GM23338 (cell line): ENCODE results near the gene ZNF581. TPM values are rescaled to one million over a fixed set of nuclear protein-coding genes. Genes with fewer than 3 reads are reported as not detected.

Experiments
- ATAC-seq: fragments of 200-7000 bp; cut with Tn5 transposase; 3 replicates; pipeline ENCODE4 v1.9.1; 2020
- DNase-seq: peaks from one replicate; pipeline ENCODE4 v3.0.0-alpha.2; 2015; ENCODE audit warnings: low spot score
- H2AFZ ChIP-seq: fragments of 200-600 bp; sonication (generic); 2 replicates; pipeline ENCODE4 v1.8.0; 2016; ENCODE audit warnings: antibody characterized with exemption, mild to moderate bottlenecking, moderate library complexity
- H3F3A ChIP-seq: fragments of 200-600 bp; sonication (generic); replicated peaks from 2 replicates; pipeline ENCODE4 v1.8.0; 2017; ENCODE audit warnings: antibody characterized with exemption, mixed run types, low read depth
- H3K27ac ChIP-seq: fragments of 200-600 bp; sonication (generic); 2 replicates; pipeline ENCODE4 v1.6.1; 2016; ENCODE audit warnings: low read depth
- H3K27me3 ChIP-seq: fragments of 200-600 bp; sonication (generic); 2 replicates; pipeline ENCODE4 v1.8.0; 2016; ENCODE audit warnings: mild to moderate bottlenecking, mixed run types, moderate library complexity; ENCODE audit not compliant: insufficient read depth
- H3K36me3 ChIP-seq: fragments of 200-600 bp; sonication (generic); 2 replicates; pipeline ENCODE4 v1.8.0; 2016; ENCODE audit warnings: mild to moderate bottlenecking; ENCODE audit not compliant: insufficient read depth
- H3K4me1 ChIP-seq: fragments of 200-600 bp; sonication (generic); 2 replicates; pipeline ENCODE4 v1.8.0; 2016; ENCODE audit warnings: mild to moderate bottlenecking, moderate library complexity; ENCODE audit not compliant: insufficient read depth
- H3K4me2 ChIP-seq: fragments of 200-600 bp; sonication (generic); 2 replicates; pipeline ENCODE4 v1.7.1; 2017; ENCODE audit warnings: mixed run types
- H3K4me3 ChIP-seq: fragments of 200-600 bp; sonication (generic); 2 replicates; pipeline ENCODE4 v1.6.1; 2016; ENCODE audit warnings: mixed run types
- H3K79me2 ChIP-seq: fragments of 200-600 bp; sonication (generic); replicated peaks from 2 replicates; pipeline ENCODE4 v1.8.0; 2017; ENCODE audit warnings: mild to moderate bottlenecking; ENCODE audit not compliant: insufficient read depth
- H3K9me2 ChIP-seq: fragments of 200-600 bp; sonication (generic); 2 replicates; pipeline ENCODE4 v1.8.0; 2017; ENCODE audit not compliant: insufficient read depth
- H4K20me1 ChIP-seq: fragments of 200-600 bp; sonication (generic); replicated peaks from 2 replicates; pipeline ENCODE4 v1.8.0; 2017; ENCODE audit warnings: mild to moderate bottlenecking; ENCODE audit not compliant: insufficient read depth
- H3K27ac Mint-ChIP-seq: 2 replicates; pipeline ENCODE4 v1.8.0; 2020; ENCODE audit warnings: inconsistent platforms, mild to moderate bottlenecking, moderate library complexity, mixed read lengths
- H3K27me3 Mint-ChIP-seq: 3 replicates; pipeline ENCODE4 v1.8.0; 2022; ENCODE audit warnings: low read depth, mild to moderate bottlenecking, moderate library complexity, mixed read lengths, inconsistent platforms; ENCODE audit not compliant: insufficient read depth, poor library complexity
- H3K36me3 Mint-ChIP-seq: 3 replicates; pipeline ENCODE4 v1.8.0; 2021; ENCODE audit warnings: low read depth, mild to moderate bottlenecking, inconsistent platforms, moderate library complexity, mixed read lengths
- H3K4me1 Mint-ChIP-seq: 3 replicates; pipeline ENCODE4 v1.8.0; 2020; ENCODE audit warnings: mild to moderate bottlenecking, inconsistent platforms, mixed read lengths
- H3K4me3 Mint-ChIP-seq: 3 replicates; pipeline ENCODE4 v1.8.0; 2021; ENCODE audit warnings: moderate library complexity, mild to moderate bottlenecking, inconsistent platforms, mixed read lengths
- H3K9me3 Mint-ChIP-seq: 3 replicates; pipeline ENCODE4 v1.8.0; 2020; ENCODE audit warnings: moderate library complexity, mild to moderate bottlenecking, inconsistent platforms, mixed read lengths
- CREB1 ChIP-seq: fragments of 250-450 bp; sonication (Bioruptor Pico); IDR thresholded peaks from 2 replicates; pipeline ENCODE4 v1.5.0; 2020; ENCODE audit warnings: low read depth, mild to moderate bottlenecking, moderate library complexity
- EZH2phosphoT487 ChIP-seq: fragments of 200-600 bp; sonication (generic); IDR thresholded peaks from one replicate; pipeline ENCODE4 v1.8.1; 2018; ENCODE audit warnings: antibody characterized with exemption; ENCODE audit not compliant: unreplicated experiment
- NANOG ChIP-seq: IDR thresholded peaks from 2 replicates; pipeline ENCODE4 v1.6.1; 2016; ENCODE audit warnings: antibody characterized with exemption, borderline replicate concordance
- ZNF331 ChIP-seq: fragments of 250-450 bp; sonication (Bioruptor Pico); IDR thresholded peaks from 2 replicates; pipeline ENCODE4 v1.5.0; 2020; ENCODE audit warnings: low read depth, mild to moderate bottlenecking, moderate library complexity
- polyA plus RNA-seq: library from polyadenylated mRNA; unstranded; fragments of >200 nt; fragmentation: Nextera tagmentation; extraction: Ambion mirVana; gene quantifications from 2 replicates; pipeline ENCODE4 v1.2.1, GENCODE V29; 2016
- total RNA-seq: library from RNA; depleted of rRNA; stranded (reverse); fragments of >200 nt; shearing (Covaris generic); gene quantifications from 2 replicates; pipeline ENCODE4 v1.2.3, GENCODE V29; 2014
- TF ChIP-seq, protein P1 (sequence below), 2 experiments: fragments of 200-600 bp in 1 of 2; sonication (generic) in 1 of 2; conservative IDR thresholded peaks; 2 replicates each; pipeline versions ENCODE4 v1.5.1 to v1.6.1; 2016 to 2017; ENCODE audit warnings: antibody characterized with exemption in 2 of 2, low read depth in 2 of 2, mild to moderate bottlenecking in 2 of 2, moderate library complexity in 1 of 2
- TF ChIP-seq, protein P2 (sequence below): fragments of 250-450 bp; sonication (Bioruptor Pico); IDR thresholded peaks from 2 replicates; pipeline ENCODE4 v1.5.0; 2020; ENCODE audit warnings: mild to moderate bottlenecking, moderate library complexity

Gene ZNF581
- total and polyA plus RNA-seq, 2 experiments from 2014 or later: 48.5 to 87.6 TPM

DNA sequence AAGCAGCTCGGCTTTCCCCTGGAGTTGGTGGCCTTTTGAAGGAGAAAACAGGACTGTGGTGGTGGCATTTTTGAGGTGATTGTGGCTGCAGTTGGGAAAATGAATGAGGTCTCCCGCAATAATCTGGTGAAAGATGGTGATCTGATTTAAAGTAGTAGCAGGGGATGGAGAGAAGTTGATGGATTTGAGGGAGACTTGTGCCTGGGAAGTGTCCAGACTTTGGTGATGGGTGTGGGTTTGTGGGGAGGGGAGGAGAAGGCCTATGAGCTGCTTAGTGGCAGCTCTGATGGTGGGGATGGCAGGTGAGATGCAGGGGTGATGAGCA is 27.6 kb downstream of the ZNF581 start:
- Histone ChIP-seq H3K36me3 (peaks cover 17% of the 10 kb centered on the region), H4K20me1 (peaks cover 37% of the 10 kb centered on the region), H3K27ac (peak overlapping the region; percentile 90)

More for the DNA sequence above, 27.6 kb downstream of the ZNF581 start:
- H3K9me3 Mint-ChIP-seq: peaks cover 9% of the 10 kb centered on the region; the same call in 2 of the 3 replicates
- Histone ChIP-seq H3K9me2 (no peaks in the 10 kb centered on the region), H3F3A (peaks cover 47% of the 10 kb centered on the region), H2AFZ (no peak overlapping the region), H3K79me2 (peaks cover 69% of the 10 kb centered on the region), H3K4me3 (no peak overlapping the region), H3K4me2 (no peak overlapping the region), H3K27me3 (no peaks in the 10 kb centered on the region), H3K4me1 (peaks cover 25% of the 10 kb centered on the region)
- DNase-seq: no peak
- TF ChIP-seq, protein P1, sequence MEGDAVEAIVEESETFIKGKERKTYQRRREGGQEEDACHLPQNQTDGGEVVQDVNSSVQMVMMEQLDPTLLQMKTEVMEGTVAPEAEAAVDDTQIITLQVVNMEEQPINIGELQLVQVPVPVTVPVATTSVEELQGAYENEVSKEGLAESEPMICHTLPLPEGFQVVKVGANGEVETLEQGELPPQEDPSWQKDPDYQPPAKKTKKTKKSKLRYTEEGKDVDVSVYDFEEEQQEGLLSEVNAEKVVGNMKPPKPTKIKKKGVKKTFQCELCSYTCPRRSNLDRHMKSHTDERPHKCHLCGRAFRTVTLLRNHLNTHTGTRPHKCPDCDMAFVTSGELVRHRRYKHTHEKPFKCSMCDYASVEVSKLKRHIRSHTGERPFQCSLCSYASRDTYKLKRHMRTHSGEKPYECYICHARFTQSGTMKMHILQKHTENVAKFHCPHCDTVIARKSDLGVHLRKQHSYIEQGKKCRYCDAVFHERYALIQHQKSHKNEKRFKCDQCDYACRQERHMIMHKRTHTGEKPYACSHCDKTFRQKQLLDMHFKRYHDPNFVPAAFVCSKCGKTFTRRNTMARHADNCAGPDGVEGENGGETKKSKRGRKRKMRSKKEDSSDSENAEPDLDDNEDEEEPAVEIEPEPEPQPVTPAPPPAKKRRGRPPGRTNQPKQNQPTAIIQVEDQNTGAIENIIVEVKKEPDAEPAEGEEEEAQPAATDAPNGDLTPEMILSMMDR (conservative IDR thresholded peaks at IDR 0.05; ENCODE audit: low read depth in 2 of 2): no peak
- no peak for TF ChIP-seq CREB1 (CRISPR knock-in tag)
- TF ChIP-seq ZNF331 (CRISPR knock-in tag): no peak
- TF ChIP-seq NANOG: no peak
- TF ChIP-seq, protein P2, sequence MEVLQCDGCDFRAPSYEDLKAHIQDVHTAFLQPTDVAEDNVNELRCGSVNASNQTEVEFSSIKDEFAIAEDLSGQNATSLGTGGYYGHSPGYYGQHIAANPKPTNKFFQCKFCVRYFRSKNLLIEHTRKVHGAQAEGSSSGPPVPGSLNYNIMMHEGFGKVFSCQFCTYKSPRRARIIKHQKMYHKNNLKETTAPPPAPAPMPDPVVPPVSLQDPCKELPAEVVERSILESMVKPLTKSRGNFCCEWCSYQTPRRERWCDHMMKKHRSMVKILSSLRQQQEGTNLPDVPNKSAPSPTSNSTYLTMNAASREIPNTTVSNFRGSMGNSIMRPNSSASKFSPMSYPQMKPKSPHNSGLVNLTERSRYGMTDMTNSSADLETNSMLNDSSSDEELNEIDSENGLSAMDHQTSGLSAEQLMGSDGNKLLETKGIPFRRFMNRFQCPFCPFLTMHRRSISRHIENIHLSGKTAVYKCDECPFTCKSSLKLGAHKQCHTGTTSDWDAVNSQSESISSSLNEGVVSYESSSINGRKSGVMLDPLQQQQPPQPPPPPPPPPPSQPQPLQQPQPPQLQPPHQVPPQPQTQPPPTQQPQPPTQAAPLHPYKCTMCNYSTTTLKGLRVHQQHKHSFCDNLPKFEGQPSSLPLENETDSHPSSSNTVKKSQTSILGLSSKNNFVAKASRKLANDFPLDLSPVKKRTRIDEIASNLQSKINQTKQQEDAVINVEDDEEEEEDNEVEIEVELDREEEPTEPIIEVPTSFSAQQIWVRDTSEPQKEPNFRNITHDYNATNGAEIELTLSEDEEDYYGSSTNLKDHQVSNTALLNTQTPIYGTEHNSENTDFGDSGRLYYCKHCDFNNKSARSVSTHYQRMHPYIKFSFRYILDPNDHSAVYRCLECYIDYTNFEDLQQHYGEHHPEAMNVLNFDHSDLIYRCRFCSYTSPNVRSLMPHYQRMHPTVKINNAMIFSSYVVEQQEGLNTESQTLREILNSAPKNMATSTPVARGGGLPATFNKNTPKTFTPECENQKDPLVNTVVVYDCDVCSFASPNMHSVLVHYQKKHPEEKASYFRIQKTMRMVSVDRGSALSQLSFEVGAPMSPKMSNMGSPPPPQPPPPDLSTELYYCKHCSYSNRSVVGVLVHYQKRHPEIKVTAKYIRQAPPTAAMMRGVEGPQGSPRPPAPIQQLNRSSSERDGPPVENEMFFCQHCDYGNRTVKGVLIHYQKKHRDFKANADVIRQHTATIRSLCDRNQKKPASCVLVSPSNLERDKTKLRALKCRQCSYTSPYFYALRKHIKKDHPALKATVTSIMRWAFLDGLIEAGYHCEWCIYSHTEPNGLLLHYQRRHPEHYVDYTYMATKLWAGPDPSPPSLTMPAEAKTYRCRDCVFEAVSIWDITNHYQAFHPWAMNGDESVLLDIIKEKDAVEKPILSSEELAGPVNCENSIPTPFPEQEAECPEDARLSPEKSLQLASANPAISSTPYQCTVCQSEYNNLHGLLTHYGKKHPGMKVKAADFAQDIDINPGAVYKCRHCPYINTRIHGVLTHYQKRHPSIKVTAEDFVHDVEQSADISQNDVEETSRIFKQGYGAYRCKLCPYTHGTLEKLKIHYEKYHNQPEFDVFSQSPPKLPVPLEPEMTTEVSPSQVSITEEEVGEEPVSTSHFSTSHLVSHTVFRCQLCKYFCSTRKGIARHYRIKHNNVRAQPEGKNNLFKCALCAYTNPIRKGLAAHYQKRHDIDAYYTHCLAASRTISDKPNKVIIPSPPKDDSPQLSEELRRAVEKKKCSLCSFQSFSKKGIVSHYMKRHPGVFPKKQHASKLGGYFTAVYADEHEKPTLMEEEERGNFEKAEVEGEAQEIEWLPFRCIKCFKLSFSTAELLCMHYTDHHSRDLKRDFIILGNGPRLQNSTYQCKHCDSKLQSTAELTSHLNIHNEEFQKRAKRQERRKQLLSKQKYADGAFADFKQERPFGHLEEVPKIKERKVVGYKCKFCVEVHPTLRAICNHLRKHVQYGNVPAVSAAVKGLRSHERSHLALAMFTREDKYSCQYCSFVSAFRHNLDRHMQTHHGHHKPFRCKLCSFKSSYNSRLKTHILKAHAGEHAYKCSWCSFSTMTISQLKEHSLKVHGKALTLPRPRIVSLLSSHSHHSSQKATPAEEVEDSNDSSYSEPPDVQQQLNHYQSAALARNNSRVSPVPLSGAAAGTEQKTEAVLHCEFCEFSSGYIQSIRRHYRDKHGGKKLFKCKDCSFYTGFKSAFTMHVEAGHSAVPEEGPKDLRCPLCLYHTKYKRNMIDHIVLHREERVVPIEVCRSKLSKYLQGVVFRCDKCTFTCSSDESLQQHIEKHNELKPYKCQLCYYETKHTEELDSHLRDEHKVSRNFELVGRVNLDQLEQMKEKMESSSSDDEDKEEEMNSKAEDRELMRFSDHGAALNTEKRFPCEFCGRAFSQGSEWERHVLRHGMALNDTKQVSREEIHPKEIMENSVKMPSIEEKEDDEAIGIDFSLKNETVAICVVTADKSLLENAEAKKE: no peak
- no peak for TF ChIP-seq EZH2phosphoT487
- H3K27ac Mint-ChIP-seq: peak overlapping the region; percentile 25
- peaks cover 33% of the 10 kb centered on the region for H3K4me1 Mint-ChIP-seq
- H3K27me3 Mint-ChIP-seq: peaks cover 46% of the 10 kb centered on the region
- peak overlapping the region; percentile 7; the same call in 1 of the 3 replicates for H3K4me3 Mint-ChIP-seq
- no peak for ATAC-seq
- H3K36me3 Mint-ChIP-seq: peaks cover 83% of the 10 kb centered on the region
